K562 (cell line): Measurements from ENCODE around the gene SLC4A11. TPM values are rescaled to one million over a fixed set of nuclear protein-coding genes. Genes with fewer than 3 reads are reported as not detected.

Experiments
- ATAC-seq: fragments of 200-7000 bp; cut with Tn5 transposase; 3 replicates; pipeline ENCODE4 v1.9.1; 2020; ENCODE audit warnings: moderate library complexity
- BruUV-seq: library from RNA; stranded (reverse); fragments of 400-500 nt; replicated peaks from 2 replicates; lab custom pipeline; 2021; lab: Mats Ljungman, UMichigan
- CTCF ChIA-PET: fragments of 300-600 bp; formaldehyde crosslinking; extraction: SDS; loops from one replicate; lab custom pipeline; 2021; ENCODE audit warnings: low intra/inter-chr PET ratio; lab: Yijun Ruan, JAX
- POLR2A ChIA-PET: fragments of 300-600, 350-650 bp; sonication (Branson Sonifier 250); formaldehyde crosslinking; extraction: SDS; loops from one replicate; lab custom pipeline; 2021; ENCODE audit warnings: antibody characterized with exemption, inconsistent platforms; lab: Yijun Ruan, JAX
- DNase-seq, 4 experiments: peaks; one replicate each; pipeline versions ENCODE4 v3.0.0 to v3.0.0-alpha.2; 2011 to 2018; ENCODE audit warnings: low spot score in 3 of 4, mixed read lengths in 3 of 4; ENCODE audit errors: extremely low read depth in 1 of 4
- FAIRE-seq: peaks from 2 replicates; lab custom pipeline; 2011; peaks lifted over from hg19 to GRCh38; lab: Jason Lieb, UNC
- H2AFZ ChIP-seq: 2 replicates; pipeline ENCODE4 v1.6.0; 2011; ENCODE audit warnings: low read depth, low read length, control low read depth, inconsistent platforms
- H3K27ac ChIP-seq: fragments of 200-600 bp; 3 replicates; pipeline ENCODE4 v1.8.0; 2011; ENCODE audit warnings: low read depth, mild to moderate bottlenecking, control low read depth, inconsistent platforms, low read length, moderate library complexity, mixed read lengths; ENCODE audit errors: extremely low read depth
- H3K27me3 ChIP-seq, 2 experiments: fragments of 300-600 bp in 1 of 2; 2 replicates in 1 of 2; 3 replicates in 1 of 2; pipeline versions ENCODE4 v1.6.0 to v1.8.0; 2011; ENCODE audit warnings: inconsistent platforms in 2 of 2, low read length in 2 of 2, mild to moderate bottlenecking in 1 of 2, mixed read lengths in 1 of 2, moderate library complexity in 1 of 2; ENCODE audit not compliant: control insufficient read depth in 2 of 2, insufficient read depth in 2 of 2
- H3K36me3 ChIP-seq: fragments of 300-600 bp; 3 replicates; pipeline ENCODE4 v1.8.0; 2011; ENCODE audit warnings: mild to moderate bottlenecking, low read length, inconsistent platforms; ENCODE audit not compliant: control insufficient read depth, insufficient read depth
- H3K4me1 ChIP-seq, 2 experiments: fragments of 200-600 bp in 1 of 2; replicated peaks in 1 of 2; 2 replicates in 1 of 2; 3 replicates in 1 of 2; pipeline versions ENCODE4 v1.5.1 to v1.8.0; 2011; ENCODE audit warnings: inconsistent platforms in 2 of 2, low read length in 2 of 2, mild to moderate bottlenecking in 1 of 2, mixed read lengths in 1 of 2, moderate library complexity in 1 of 2; ENCODE audit not compliant: control insufficient read depth in 2 of 2, insufficient read depth in 2 of 2
- H3K4me2 ChIP-seq: 2 replicates; pipeline ENCODE4 v1.6.1; 2011; ENCODE audit warnings: low read length, control low read depth, inconsistent platforms, mixed read lengths; ENCODE audit not compliant: insufficient read depth
- H3K4me3 ChIP-seq: fragments of 200-600 bp; sonication (generic), shearing (Covaris generic); 2 replicates; pipeline ENCODE4 v1.5.1; 2016; ENCODE audit warnings: control low read depth, inconsistent platforms
- H3K79me2 ChIP-seq: fragments of 200-600 bp; 3 replicates; pipeline ENCODE4 v1.8.0; 2011; ENCODE audit warnings: low read length, inconsistent platforms; ENCODE audit not compliant: control insufficient read depth, insufficient read depth
- H3K9ac ChIP-seq, 2 experiments: 2 replicates each; pipeline versions ENCODE4 v1.6.0 to v1.6.1; 2011; ENCODE audit warnings: low read depth in 2 of 2, low read length in 2 of 2, control low read depth in 1 of 2, inconsistent platforms in 1 of 2, mild to moderate bottlenecking in 1 of 2, mixed read lengths in 1 of 2; ENCODE audit not compliant: insufficient read depth in 1 of 2
- H3K9me1 ChIP-seq: one replicate; pipeline ENCODE4 v1.6.0; 2011; ENCODE audit warnings: inconsistent platforms, mild to moderate bottlenecking, low read length, moderate library complexity; ENCODE audit not compliant: control insufficient read depth, insufficient read depth
- H3K9me3 ChIP-seq: replicated peaks from 2 replicates; pipeline ENCODE4 v1.5.1; 2011; ENCODE audit warnings: low read depth, low read length, inconsistent platforms; ENCODE audit not compliant: control insufficient read depth, insufficient read depth
- H4K20me1 ChIP-seq: replicated peaks from 2 replicates; pipeline ENCODE4 v1.6.1; 2011; ENCODE audit warnings: low read length, inconsistent platforms, mixed read lengths; ENCODE audit not compliant: control insufficient read depth, insufficient read depth
- BCL6 ChIP-seq: fragments of 250-450 bp; sonication (Bioruptor Pico); IDR thresholded peaks from 2 replicates; pipeline ENCODE4 v1.4.0; 2020
- DPF2 ChIP-seq: fragments of 450-650 bp; IDR thresholded peaks from 2 replicates; pipeline ENCODE4 v1.6.1; 2016
- ETV6 ChIP-seq, 3 experiments: fragments of 150-350 bp in 1 of 3; sonication (generic) in 1 of 3; formaldehyde crosslinking in 1 of 3; IDR thresholded peaks; 2 replicates each; pipeline versions ENCODE4 v1.6.1 to v1.8.0; 2014 to 2022; ENCODE audit warnings: borderline replicate concordance in 2 of 3, low read depth in 2 of 3, antibody characterized with exemption in 1 of 3, low read length in 1 of 3, mild to moderate bottlenecking in 1 of 3, missing genetic modification reagents in 1 of 3
- GMEB1 ChIP-seq: fragments of 250-450 bp; sonication (Bioruptor Pico); IDR thresholded peaks from 2 replicates; pipeline ENCODE4 v1.4.0; 2020; ENCODE audit warnings: mild to moderate bottlenecking
- KLF16 ChIP-seq: IDR thresholded peaks from 2 replicates; pipeline ENCODE4 v1.6.1; 2016; ENCODE audit warnings: antibody characterized with exemption
- L3MBTL2 ChIP-seq: fragments of 450-650 bp; IDR thresholded peaks from 2 replicates; pipeline ENCODE4 v1.6.1; 2016; ENCODE audit warnings: mild to moderate bottlenecking, moderate library complexity
- RBM14 ChIP-seq: fragments of 200-400 bp; formaldehyde crosslinking; IDR thresholded peaks from 2 replicates; pipeline ENCODE4 v1.6.1; 2018; ENCODE audit warnings: low read depth, mild to moderate bottlenecking, low read length, moderate library complexity, borderline replicate concordance; ENCODE audit not compliant: insufficient read depth
- YY1 ChIP-seq, 3 experiments: IDR thresholded peaks; 2 replicates each; pipeline ENCODE4 v1.6.1; 2011; ENCODE audit warnings: low read length in 2 of 3, mild to moderate bottlenecking in 2 of 3, moderate library complexity in 2 of 3, borderline replicate concordance in 1 of 3, control low read depth in 1 of 3, low read depth in 1 of 3; ENCODE audit not compliant: insufficient read depth in 3 of 3, insufficient replicate concordance in 2 of 3, control insufficient read depth in 1 of 3, insufficient read length in 1 of 3; ENCODE audit errors: extremely low read depth in 1 of 3
- ZNF407 ChIP-seq: fragments of 450-650 bp; IDR thresholded peaks from 2 replicates; pipeline ENCODE4 v1.6.1; 2016; ENCODE audit warnings: low read depth
- in situ Hi-C: fragments of 300-500 bp; cut with MboI; formaldehyde crosslinking; loops from 4 replicates; pipeline ENCODE4 v1.15.0; 2018; ENCODE audit warnings: inconsistent platforms, mixed read lengths
- intact Hi-C: fragments of 100-400 bp; cut with micrococcal nuclease; formaldehyde crosslinking; loops from 2 replicates; pipeline ENCODE4 v1.14.2; 2022
- polyA plus RNA-seq, 8 experiments: library from polyadenylated mRNA; depleted of rRNA in 4 of 8; stranded (reverse) in 5 of 8; unstranded in 3 of 8; fragments of >200 nt; fragmentation: Nextera tagmentation in 2 of 8; fragmentation: Illumina TruSeq in 1 of 8; extraction: Ambion mirVana in 2 of 8; extraction: Trizol in 1 of 8; gene quantifications; 2 replicates each; pipeline versions ENCODE4 v1.2.1 to v1.2.3, GENCODE V29; 2011 to 2014; ENCODE audit warnings: inconsistent platforms in 1 of 8, missing spikeins in 1 of 8
- total RNA-seq, 7 experiments: library from RNA; depleted of rRNA in 6 of 7; stranded (reverse); fragments of >200 nt in 6 of 7; fragmentation: Illumina TruSeq in 2 of 7; extraction: Trizol in 2 of 7; gene quantifications; 2 replicates each; pipeline versions ENCODE4 v1.2.1 to v1.2.3, GENCODE V29; 2011 to 2021; ENCODE audit warnings: low replicate concordance in 1 of 7
- TF ChIP-seq, protein P1 (sequence below), 2 experiments: IDR thresholded peaks; 2 replicates each; pipeline ENCODE4 v1.6.1; 2011; ENCODE audit warnings: borderline replicate concordance in 1 of 2, control low read depth in 1 of 2, low read depth in 1 of 2, low read length in 1 of 2, mild to moderate bottlenecking in 1 of 2, mixed read lengths in 1 of 2, moderate library complexity in 1 of 2; ENCODE audit not compliant: insufficient read depth in 1 of 2, insufficient read length in 1 of 2, poor library complexity in 1 of 2, severe bottlenecking in 1 of 2; ENCODE audit errors: extremely low read depth in 1 of 2

Gene SLC4A11
- total and polyA plus RNA-seq, 9 of the 15 experiments (the other 6 are each of a cell fraction or from before 2014, with no cell fraction given) = 0.10 to 2.0 (median 0.20) TPM

DNA sequence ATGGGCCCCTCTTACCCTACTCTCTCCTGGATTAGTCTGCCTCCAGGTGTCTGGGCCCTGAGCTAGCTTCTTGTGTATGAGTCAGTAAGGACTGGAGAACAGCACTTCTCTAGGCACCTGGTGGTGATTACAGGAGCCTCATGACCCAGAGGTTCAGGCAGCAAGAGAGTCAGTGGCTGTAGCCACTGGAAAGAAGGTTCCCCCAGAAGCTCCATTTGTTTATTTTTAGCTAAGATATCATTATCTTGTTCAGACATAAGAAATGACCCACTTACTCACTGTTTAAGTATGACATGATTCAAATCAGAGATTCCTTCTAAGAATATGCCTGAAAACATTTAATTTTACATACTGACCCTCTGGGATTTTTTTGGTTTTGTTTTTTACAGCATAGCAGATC, 23.6 kb upstream of the SLC4A11 start:
- Histone ChIP-seq H3K36me3 (no peaks in the 10 kb centered on the region), H3K4me3 (no peak overlapping the region), H3K4me2 (no peak overlapping the region), H3K9ac (no peak overlapping the region), H2AFZ (no peak overlapping the region), H3K27me3 (no peaks in the 10 kb centered on the region), H3K9me3 (no peaks in the 10 kb centered on the region), H3K4me1 (no peaks in the 10 kb centered on the region), H3K9me1 (no peaks in the 10 kb centered on the region), H3K79me2 (no peaks in the 10 kb centered on the region), H4K20me1 (no peaks in the 10 kb centered on the region), H3K27ac (no peak overlapping the region)
- ChIA-PET CTCF (no interaction called here), POLR2A (interaction anchor here (0.5 kb wide), 1 partner anchor 15 kb away, joined by 3 read pairs; no protein-coding TSS in a partner anchor)
- ATAC-seq = no peak
- FAIRE-seq = no peak
- no TSS peak for BruUV-seq
- DNase-seq = no peak
- intact Hi-C loops (no loop called here), in situ Hi-C loops (no loop called here)
- TF ChIP-seq BCL6 (CRISPR knock-in tag) = no peak
- TF ChIP-seq DPF2 = no peak
- TF ChIP-seq L3MBTL2 = no peak
- TF ChIP-seq GMEB1 = no peak
- no peak for TF ChIP-seq KLF16
- TF ChIP-seq ZNF407 = no peak
- TF ChIP-seq YY1 (IDR thresholded peaks at IDR 0.05; ENCODE audit: borderline replicate concordance in 1 of 3, control insufficient read depth in 1 of 3, extremely low read depth in 1 of 3, insufficient read depth in 3 of 3, insufficient read length in 1 of 3, insufficient replicate concordance in 2 of 3, low read depth in 1 of 3, low read length in 2 of 3) = no peak
- no peak for TF ChIP-seq ETV6 (IDR thresholded peaks at IDR 0.05; ENCODE audit: borderline replicate concordance in 1 of 2, low read depth in 2 of 2, low read length in 1 of 2)
- TF ChIP-seq ETV6 (CRISPR knock-in tag; IDR thresholded peaks at IDR 0.05; ENCODE audit: borderline replicate concordance) = no peak
- TF ChIP-seq RBM14 = no peak
- TF ChIP-seq, protein P1, sequence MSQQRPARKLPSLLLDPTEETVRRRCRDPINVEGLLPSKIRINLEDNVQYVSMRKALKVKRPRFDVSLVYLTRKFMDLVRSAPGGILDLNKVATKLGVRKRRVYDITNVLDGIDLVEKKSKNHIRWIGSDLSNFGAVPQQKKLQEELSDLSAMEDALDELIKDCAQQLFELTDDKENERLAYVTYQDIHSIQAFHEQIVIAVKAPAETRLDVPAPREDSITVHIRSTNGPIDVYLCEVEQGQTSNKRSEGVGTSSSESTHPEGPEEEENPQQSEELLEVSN (IDR thresholded peaks at IDR 0.05; ENCODE audit: borderline replicate concordance in 1 of 2, extremely low read depth in 1 of 2, insufficient read depth in 1 of 2, insufficient read length in 1 of 2, low read depth in 1 of 2, low read length in 1 of 2, poor library complexity in 1 of 2, severe bottlenecking in 1 of 2) = no peak
